ENCODE measurements around the gene CPEB2.
"Not testable (repeated sequence)": the region's sequence is repeated elsewhere in the genome, so short reads cannot be mapped to it uniquely, and the experiment has no call there.

The CPEB2 gene

DNA sequence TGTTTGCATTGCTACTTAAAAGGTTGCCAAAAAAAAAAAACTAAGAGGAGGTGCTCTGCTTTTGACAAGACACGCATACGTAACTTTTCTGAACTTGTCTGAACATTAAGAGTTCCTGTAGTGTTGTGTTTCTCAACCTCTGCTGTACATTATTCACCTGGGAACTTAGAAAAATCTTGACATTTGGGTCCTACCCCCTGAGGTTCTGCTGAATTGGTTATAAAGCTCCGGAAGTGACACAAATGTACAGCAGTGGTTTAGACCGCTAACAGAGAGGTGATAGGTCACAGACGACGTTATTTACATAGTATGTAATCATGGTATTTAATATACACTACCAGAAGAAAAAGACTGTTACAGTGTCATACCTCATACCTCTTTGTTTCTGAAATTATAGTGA is 61.1 kb downstream of the CPEB2 start:
- no peak for FAIRE-seq

- no peak for FAIRE-seq
These were observed 63.2 kb downstream of the CPEB2 start for GRCh38 chr4:15065516-15065915.

DNA sequence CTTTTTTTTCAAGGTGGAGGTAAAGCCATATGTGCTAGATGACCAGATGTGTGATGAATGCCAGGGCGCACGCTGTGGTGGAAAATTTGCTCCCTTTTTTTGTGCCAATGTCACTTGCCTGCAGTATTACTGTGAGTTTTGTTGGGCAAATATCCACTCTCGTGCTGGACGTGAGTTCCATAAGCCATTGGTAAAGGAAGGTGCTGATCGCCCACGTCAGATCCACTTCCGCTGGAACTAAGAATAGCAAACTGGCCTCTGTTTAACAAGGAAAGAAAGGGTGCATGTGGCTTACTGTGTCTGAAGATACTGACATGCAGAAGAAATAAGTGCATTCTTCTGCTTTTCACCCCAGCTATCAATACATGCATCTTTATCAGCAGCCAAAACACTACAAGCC is 63.9 kb downstream of the CPEB2 start:
- FAIRE-seq: no peak

DNA sequence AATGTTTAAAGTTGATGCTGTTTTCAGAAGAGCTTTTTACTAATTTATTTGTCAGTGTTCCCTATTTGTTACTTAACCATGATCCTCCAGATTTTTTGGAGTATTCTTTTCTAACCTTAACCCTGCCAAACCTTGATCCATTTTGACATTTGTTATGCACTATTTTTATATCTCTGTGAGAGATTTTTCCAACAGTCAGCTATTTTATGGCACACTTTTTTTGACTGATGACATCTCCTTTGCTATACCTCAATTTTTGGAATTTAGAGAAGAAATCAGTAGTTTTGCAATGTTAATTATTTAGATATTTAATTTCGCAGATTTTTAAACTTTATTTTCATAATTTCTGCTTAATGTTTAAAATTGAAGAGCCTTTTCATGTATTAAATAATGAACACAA is 66.0 kb downstream of the CPEB2 start:
- FAIRE-seq: no peak

- FAIRE-seq: no peak
These were observed 73.6 kb downstream of the CPEB2 start for GRCh38 chr4:15075875-15076274.

GRCh38 chr4:15077969-15078368 is 75.7 kb downstream of the CPEB2 start:
- no peak for FAIRE-seq

DNA sequence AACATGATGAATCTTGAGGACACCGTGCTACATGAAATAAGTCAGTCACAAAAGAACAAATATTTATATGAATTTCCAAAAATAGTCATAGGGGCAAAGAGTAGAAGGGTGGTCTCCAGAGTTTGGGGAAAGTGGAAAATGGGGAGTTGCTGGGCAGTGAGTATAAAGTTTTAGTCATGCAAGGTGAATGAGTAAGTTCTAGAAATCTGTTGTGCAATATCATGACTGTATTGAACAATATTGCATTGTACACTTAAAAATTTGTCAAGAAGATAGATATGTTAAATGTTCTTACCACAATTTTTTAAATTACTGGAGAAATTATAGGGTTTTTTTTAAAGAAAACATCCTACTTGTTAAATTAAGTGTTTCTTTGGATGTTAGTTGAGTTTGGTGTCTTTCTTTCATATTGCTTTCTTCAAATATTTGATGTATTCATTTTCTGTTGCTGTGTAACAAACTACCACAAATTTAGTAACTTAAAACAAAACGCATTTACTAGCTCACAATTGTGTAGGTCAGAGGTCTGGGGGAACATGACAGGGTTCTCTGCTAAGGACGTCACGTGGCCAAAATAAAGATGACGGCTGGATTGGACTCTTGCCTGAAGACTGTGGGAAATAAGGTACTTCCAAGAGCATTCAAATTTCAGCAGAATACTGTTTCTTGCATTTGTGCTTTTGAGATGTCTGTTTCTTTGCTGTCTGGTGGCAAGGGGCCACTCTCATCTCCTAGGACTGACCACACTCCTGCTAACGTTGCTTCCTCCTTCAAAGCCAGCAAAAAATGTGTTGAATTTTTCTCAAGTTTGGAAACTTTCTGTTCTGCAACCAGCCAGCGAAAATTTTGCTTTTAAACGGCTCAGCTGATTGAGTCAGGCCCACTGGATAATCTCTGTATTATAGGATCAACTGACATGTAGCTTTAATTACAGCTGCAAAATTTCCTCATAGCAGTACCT is 76.7 kb downstream of the CPEB2 start:
- no peak for FAIRE-seq

DNA sequence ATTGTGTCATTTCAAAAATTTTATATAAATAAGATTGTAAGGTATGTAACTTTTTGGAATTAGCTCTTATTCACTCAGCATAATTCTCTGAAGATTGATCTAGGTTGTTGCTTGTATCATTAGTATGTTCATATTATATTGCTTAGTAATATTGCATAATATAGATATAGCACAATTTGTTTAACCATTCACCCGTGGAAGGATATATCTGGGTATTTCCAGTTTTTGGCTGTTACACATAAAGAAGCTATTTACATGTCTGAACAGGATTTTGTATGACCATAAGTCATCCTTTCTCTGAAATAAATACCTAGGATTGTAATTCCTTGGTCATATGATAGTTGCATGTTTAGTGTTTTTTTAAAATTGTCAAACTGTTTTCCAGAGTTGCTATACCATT is 82.5 kb downstream of the CPEB2 start:
- FAIRE-seq: no peak

GRCh38 chr4:15085762-15086161 is 83.5 kb downstream of the CPEB2 start:
- FAIRE-seq: not testable (repeated sequence)

DNA sequence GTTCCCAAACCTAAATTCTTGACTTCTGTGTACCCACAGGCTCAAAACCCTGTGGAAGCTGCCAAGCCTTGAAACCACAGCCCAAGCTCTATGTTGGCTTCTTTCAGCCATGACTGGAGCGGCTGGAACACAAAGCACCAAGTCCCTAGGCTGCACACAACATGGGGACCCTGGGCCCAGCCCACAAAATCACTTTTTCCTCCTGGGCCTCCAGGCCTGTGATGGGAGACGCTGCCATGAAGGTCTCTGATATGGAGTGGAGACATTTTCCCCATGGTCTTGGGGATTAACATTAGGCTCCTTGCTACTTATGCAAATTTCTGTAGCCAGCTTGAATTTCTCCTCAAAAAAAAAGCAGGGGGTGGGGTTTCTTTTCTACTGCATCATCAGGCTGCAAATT is 84.0 kb downstream of the CPEB2 start:
- FAIRE-seq: not testable (repeated sequence)

- no peak for FAIRE-seq
These were observed 86.2 kb downstream of the CPEB2 start for GRCh38 chr4:15088394-15089035.

GRCh38 chr4:15089979-15090378 is 87.7 kb downstream of the CPEB2 start:
- FAIRE-seq: no peak

DNA sequence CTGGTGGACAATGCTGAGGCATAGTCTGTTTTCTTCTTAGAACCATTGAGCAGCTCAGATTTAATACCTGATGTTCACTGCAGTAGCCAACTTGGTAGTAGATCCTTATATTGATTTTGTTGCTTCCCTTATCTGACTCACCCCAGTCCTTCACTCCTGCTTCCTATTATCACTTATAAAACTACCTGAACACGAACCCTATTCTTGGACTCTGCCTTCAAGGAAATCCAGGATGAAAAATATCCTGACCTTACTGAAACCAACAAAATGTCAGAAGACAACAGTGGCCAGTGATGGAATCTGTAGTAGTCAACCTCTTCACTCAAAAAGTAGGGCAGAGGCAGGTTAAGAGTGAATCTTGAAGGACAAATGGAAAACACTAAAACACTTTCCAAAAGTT is 98.1 kb downstream of the CPEB2 start:
- no peak for FAIRE-seq

DNA sequence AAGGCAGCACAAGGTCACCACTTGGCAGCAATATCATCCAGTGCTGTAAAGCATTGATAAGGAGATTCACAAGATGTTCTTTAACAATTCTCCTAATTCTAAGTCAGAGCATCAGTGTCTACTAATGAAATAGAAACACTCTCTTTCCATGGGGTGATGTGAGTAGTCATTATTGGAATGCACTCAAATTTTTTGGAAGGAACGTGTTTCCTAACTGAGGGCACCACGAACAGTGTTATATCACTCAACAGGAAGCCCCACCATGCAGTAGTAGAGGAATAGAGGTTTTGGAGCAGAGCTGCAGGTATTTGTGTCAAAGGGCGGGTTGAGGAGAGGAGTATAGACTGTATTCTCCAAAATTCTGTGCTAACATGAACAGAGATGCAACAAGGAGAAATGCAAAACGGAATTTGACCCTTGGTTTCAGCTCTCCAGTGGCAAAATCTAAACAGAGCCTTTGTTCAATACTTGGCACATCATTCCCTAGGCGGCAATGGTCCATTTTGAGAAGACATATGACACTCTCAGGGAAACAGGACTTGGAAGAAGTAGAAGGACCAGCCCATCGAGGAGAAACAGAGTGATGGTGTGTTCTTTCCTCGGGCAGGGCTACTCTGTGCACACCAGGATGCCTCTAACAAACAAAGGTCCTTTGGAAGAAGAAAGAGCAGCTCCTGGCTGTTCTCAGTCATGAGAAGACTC is 98.9 kb downstream of the CPEB2 start:
- no peak for FAIRE-seq

GRCh38 chr4:15104825-15105224 is 102.5 kb downstream of the CPEB2 start:
- no peak for FAIRE-seq

- FAIRE-seq: no peak
These were observed 104.1 kb downstream of the CPEB2 start for GRCh38 chr4:15106399-15106798.

- no peak for FAIRE-seq
These were observed 107.3 kb downstream of the CPEB2 start for GRCh38 chr4:15109600-15109999.

DNA sequence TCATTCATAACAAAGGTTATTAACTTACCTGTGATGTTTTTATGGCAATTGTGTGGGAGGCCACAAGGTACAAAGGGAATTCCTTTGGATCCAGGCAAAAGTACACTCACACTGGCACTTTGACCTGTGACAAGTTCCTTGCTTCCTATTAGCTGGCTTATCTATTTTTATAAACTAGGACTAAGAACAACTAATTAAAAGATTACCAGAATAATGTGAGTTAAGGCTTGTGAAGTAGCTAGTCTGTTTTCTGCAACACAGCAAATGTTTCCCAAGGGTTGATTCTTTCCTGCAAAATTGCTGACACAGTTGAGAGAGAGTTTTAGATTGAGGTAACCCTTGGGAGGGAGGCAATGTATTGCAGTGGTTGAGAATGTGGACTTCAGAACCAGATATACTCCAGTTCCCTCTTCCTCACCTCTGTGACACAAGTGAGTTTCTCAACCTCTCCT is 107.9 kb downstream of the CPEB2 start:
- FAIRE-seq: no peak

- peak; percentile 17 for FAIRE-seq
These were observed 114.3 kb downstream of the CPEB2 start for GRCh38 chr4:15116509-15117079.

GRCh38 chr4:15117270-15117946 is 115.1 kb downstream of the CPEB2 start:
- FAIRE-seq: no peak

DNA sequence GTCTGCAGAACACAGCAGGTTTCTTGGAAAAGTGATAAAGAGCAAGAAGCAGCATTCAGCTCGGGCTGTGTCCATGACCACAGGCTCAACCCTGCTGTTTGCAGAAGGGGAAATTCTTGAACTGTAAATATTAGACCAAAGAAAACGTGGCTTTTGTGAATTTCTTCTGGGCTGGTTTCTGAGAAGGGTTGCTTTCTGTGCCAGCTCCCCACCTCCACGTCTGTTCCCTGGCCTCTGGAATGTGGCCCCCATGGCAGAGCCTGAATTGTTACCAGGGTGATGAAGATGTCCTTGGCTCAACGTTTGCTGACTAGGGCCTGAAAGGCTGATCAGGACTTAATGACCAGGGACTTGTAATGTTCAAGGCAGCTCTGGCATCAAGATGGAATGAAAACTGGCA is 116.0 kb downstream of the CPEB2 start:
- FAIRE-seq: no peak

Measured in islet of Langerhans (tissue), 1 donor.